ENCODE data around the gene POLG2. TPM values are rescaled to one million over a fixed set of nuclear protein-coding genes. Genes with fewer than 3 reads are reported as not detected.
A peak's percentile ranks its signal among the peaks of the same experiment; 100 is the strongest.

Gene POLG2
- total and polyA plus RNA-seq, 2 of the 8 experiments (the other 6 are each of a cell fraction or from before 2014, with no cell fraction given): 9.7 to 34.3 TPM

DNA sequence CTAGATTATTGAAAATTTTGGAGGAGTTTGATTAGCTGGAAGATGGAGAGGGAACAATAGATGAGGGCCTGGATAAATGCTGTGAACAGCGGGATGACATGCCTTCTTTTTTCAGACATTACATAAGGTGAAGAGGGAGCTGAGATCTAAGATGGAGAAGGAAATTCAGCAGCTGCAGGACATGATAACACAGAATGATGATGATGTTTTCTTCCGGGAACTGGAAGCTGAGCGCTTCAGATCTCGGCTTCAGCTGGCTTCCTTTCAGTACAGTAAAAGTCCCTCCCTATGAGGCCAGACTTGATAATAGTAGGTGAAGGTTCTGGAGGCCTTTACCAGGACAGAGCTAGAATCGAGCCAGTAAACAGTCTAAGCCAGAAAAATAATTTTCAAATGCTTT lies 40.6 kb upstream of the POLG2 start:
- H4K8ac ChIP-seq (ENCODE audit: extremely low read depth, insufficient read depth, low read length): no peak overlapping the region
- no peak overlapping the region for H3K56ac ChIP-seq (replicated peaks; ENCODE audit: insufficient read length, low read depth, low read length)
- H3K79me2 ChIP-seq (ENCODE audit: control insufficient read depth in 1 of 2, insufficient read depth in 2 of 2, low read length in 2 of 2): no peaks in the 10 kb centered on the region
- H3K4ac ChIP-seq (replicated peaks; ENCODE audit: insufficient read length, low read depth, low read length): no peak overlapping the region
- FAIRE-seq (no peak), DNase-seq (ENCODE audit: low read depth in 1 of 2, low spot score in 2 of 2) (no peak)
- H3K23me2 ChIP-seq (ENCODE audit: low read depth, low read length): no peaks in the 10 kb centered on the region
- H2BK120ac ChIP-seq (replicated peaks; ENCODE audit: low read depth, low read length): no peak overlapping the region
- H2AFZ ChIP-seq (ENCODE audit: low read length): no peak overlapping the region
- no peak overlapping the region for H3K18ac ChIP-seq (ENCODE audit: extremely low read depth, low read length)
- no peak overlapping the region for H4K5ac ChIP-seq (ENCODE audit: insufficient read length, low read depth, low read length)
- TF ChIP-seq SRF (IDR thresholded peaks at IDR 0.05; ENCODE audit: low read depth, low read length): no peak
- no peak for TF ChIP-seq NANOG (IDR thresholded peaks at IDR 0.05; ENCODE audit: insufficient read depth, low read depth, low read length, poor library complexity, severe bottlenecking)
- TF ChIP-seq SIX5 (IDR thresholded peaks at IDR 0.05; ENCODE audit: low read depth, low read length): no peak
- TF ChIP-seq RNF2 (IDR thresholded peaks at IDR 0.05; ENCODE audit: borderline replicate concordance, low read depth, low read length, missing control alignments, poor library complexity, severe bottlenecking): no peak
- peak in 1 of 2 experiments; percentile 19; a peak in 1 of 3 replicates for TF ChIP-seq POLR2A (IDR thresholded peaks at IDR 0.05; ENCODE audit: control extremely low read depth in 1 of 2, low read depth in 2 of 2, low read length in 2 of 2)
- no peak for TF ChIP-seq BCL11A (IDR thresholded peaks at IDR 0.05; ENCODE audit: low read depth in 2 of 2, low read length in 2 of 2)
- TF ChIP-seq GABPA (IDR thresholded peaks at IDR 0.05; ENCODE audit: borderline replicate concordance, insufficient read depth, low read length): no peak
- no peaks in the 10 kb centered on the region for H3K79me1 ChIP-seq (ENCODE audit: low read depth, low read length)
- no peaks in the 10 kb centered on the region for H4K20me1 ChIP-seq (replicated peaks in 1 of 2; ENCODE audit: control insufficient read depth in 1 of 2, insufficient read depth in 2 of 2, low read length in 2 of 2)
- no peak overlapping the region for H3K23ac ChIP-seq (ENCODE audit: insufficient read length)
- no peak overlapping the region for H4K91ac ChIP-seq (replicated peaks; ENCODE audit: insufficient read length, low read length)
- no peak overlapping the region for H3K14ac ChIP-seq (ENCODE audit: insufficient read length)
- 99% methylated on average over 5 of the region's 5 CpGs; no CpG with 5 or more reads in 1 of the 2 experiments for WGBS, 2 experiments (ENCODE audit: extremely low coverage in 1 of 2, insufficient coverage in 1 of 2, insufficient read length in 1 of 2, insufficient replicate concordance in 2 of 2, low coverage in 1 of 2, low lambda C conversion rate in 2 of 2, missing lambda C conversion rate in 1 of 2)
- no peak overlapping the region for H3K4me2 ChIP-seq (ENCODE audit: insufficient read depth in 1 of 2, low read depth in 2 of 2, low read length in 2 of 2)
- H2BK12ac ChIP-seq (ENCODE audit: low read depth, low read length): no peak overlapping the region
- no peak overlapping the region for H2AK5ac ChIP-seq (ENCODE audit: low read depth, low read length)
- no peak overlapping the region for H3K27ac ChIP-seq (ENCODE audit: low read depth, low read length)
- no peak overlapping the region for H2BK5ac ChIP-seq (ENCODE audit: low read depth, low read length)
- H2BK15ac ChIP-seq (ENCODE audit: low read length): no peak overlapping the region
- no peak overlapping the region for H3K9ac ChIP-seq (replicated peaks in 1 of 4; ENCODE audit: extremely low read depth in 1 of 4, low read depth in 3 of 4, low read length in 3 of 4)
- peaks cover 21 to 74% (median 43%) of the 10 kb centered on the region in 4 experiments for H3K36me3 ChIP-seq (ENCODE audit: control insufficient read depth in 2 of 4, insufficient read depth in 4 of 4, low read length in 3 of 4)
- no peak overlapping the region for H3K4me3 ChIP-seq (ENCODE audit: extremely low read depth in 1 of 4, insufficient read depth in 2 of 4, low read depth in 3 of 4, low read length in 4 of 4)
- no peaks in the 10 kb centered on the region for H3K27me3 ChIP-seq (replicated peaks in 1 of 4; ENCODE audit: control insufficient read depth in 3 of 4, extremely low read depth in 1 of 4, insufficient read depth in 3 of 4, low read length in 3 of 4)
- no peak overlapping the region for H2BK20ac ChIP-seq (ENCODE audit: low read length)
- ChIA-PET CTCF (ENCODE audit: partially characterized antibody) (interaction anchor here (1.4 to 2.3 kb wide), 2 partner anchors 16 to 198 kb away, joined by 5 to 10 read pairs; no protein-coding TSS in a partner anchor), POLR2A (ENCODE audit: partially characterized antibody) (interaction anchor here (0.6 to 8.5 kb wide), 8 partner anchors 8 to 727 kb away, joined by 3 to 75 read pairs (median 6); partner anchors contain the start of genes CEP95, DDX5 and POLG2)
- no peaks in the 10 kb centered on the region for H3K4me1 ChIP-seq (replicated peaks in 1 of 4; ENCODE audit: control insufficient read depth in 3 of 4, insufficient read depth in 4 of 4, low read length in 3 of 4)
- H3K9me3 ChIP-seq (ENCODE audit: insufficient read depth in 2 of 2, low read depth in 1 of 2, low read length in 1 of 2): no peaks in the 10 kb centered on the region
